ENCODE data around the gene CRIM1. TPM values are rescaled to one million over a fixed set of nuclear protein-coding genes. Genes with fewer than 3 reads are reported as not detected.

The CRIM1 gene
- polyA plus RNA-seq, 2 of the 4 experiments (the other 2 are of a cell fraction): 127 to 208 TPM

DNA sequence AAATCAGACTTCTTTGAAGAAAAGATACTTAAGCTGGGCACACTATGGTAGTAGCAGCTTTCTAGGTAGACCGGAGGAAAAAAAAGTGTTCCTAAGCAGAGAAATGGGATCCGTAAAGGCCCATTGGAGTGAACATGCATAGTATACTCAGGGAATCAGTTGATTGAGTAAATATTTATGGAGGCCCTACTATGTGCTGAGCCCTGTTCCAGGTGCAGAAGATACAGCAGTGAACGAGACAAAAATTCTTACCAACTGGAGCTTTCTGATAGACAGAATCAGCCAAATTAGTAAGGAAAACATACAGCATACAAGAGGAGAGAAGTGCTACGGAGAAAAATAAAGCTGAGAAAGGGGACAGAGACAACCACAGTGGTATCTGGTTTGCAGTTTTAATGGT lies 28.1 kb downstream of the CRIM1 start:
- Histone ChIP-seq H3K4me2 (peak overlapping the region; percentile 11; the same call in 1 of the 3 replicates), H3K4me3 (no peak overlapping the region), H3K9me3 (no peaks in the 10 kb centered on the region), H3K4me1 (peaks cover 100% of the 10 kb centered on the region), H3K27ac (peak overlapping the region; percentile 75 to 77)
- ATAC-seq: no peak
- peak; percentile 56 for FAIRE-seq
- ChIA-PET POLR2A (interaction anchor here (0.9 kb wide), 1 partner anchor 11 kb away, joined by 3 read pairs; no protein-coding TSS in a partner anchor), CTCF (interaction anchor here (1.1 to 2.8 kb wide), 5 partner anchors 10 to 76 kb away, joined by 3 to 13 read pairs (median 6); no protein-coding TSS in a partner anchor)
- TF ChIP-seq FOSB (CRISPR knock-in tag; IDR thresholded peaks at IDR 0.05) (peak; percentile 42; the same call in 1 of the 2 replicates), GATA3 (IDR thresholded peaks at IDR 0.05; ENCODE audit: borderline replicate concordance) (no peak), HOXB5 (CRISPR knock-in tag; IDR thresholded peaks at IDR 0.05) (0 out of 2 replicates have a peak, but pooled peaks have one; percentile 10), MAZ (IDR thresholded peaks at IDR 0.05; ENCODE audit: borderline replicate concordance, low read depth, low read length) (no peak), HOXA7 (CRISPR knock-in tag; IDR thresholded peaks at IDR 0.05) (0 out of 2 replicates have a peak, but pooled peaks have one; percentile 5), ZC3H11A (IDR thresholded peaks at IDR 0.05) (no peak)
- TF ChIP-seq, protein P1, sequence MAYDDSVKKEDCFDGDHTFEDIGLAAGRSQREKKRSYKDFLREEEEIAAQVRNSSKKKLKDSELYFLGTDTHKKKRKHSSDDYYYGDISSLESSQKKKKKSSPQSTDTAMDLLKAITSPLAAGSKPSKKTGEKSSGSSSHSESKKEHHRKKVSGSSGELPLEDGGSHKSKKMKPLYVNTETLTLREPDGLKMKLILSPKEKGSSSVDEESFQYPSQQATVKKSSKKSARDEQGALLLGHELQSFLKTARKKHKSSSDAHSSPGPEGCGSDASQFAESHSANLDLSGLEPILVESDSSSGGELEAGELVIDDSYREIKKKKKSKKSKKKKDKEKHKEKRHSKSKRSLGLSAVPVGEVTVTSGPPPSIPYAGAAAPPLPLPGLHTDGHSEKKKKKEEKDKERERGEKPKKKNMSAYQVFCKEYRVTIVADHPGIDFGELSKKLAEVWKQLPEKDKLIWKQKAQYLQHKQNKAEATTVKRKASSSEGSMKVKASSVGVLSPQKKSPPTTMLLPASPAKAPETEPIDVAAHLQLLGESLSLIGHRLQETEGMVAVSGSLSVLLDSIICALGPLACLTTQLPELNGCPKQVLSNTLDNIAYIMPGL (CRISPR knock-in tag; IDR thresholded peaks at IDR 0.05; ENCODE audit: borderline replicate concordance): 0 out of 2 replicates have a peak, but pooled peaks have one; percentile 41
- DNase-seq (ENCODE audit: low read depth in 1 of 2, low spot score in 1 of 2): no peak
- WGBS (ENCODE audit: missing lambda C conversion rate): 88% methylated on average over 4 of the region's 4 CpGs

DNA sequence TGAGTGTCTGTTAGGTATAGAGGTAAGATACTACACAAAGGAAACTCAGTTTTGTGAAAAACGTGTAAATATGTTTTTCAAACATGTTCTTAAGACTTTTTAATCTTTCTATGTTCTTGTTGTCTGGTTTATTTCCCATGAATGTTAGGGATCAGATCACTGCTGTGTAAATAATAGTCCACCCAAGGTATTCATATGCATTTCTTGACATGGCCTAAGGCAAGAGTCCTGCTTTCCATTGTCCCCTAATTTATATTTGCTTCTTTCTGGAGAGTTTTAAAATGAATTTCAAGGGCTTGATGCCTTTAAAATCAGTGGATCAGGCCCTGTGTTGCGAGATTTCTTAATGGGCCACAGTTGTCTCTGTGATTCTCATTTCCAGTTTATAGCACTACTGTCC lies 28.9 kb downstream of the CRIM1 start:
- H3K27ac ChIP-seq: peak overlapping the region; percentile 75 to 77
- no peaks in the 10 kb centered on the region for H3K9me3 ChIP-seq
- TF ChIP-seq HEYL (CRISPR knock-in tag; IDR thresholded peaks at IDR 0.05) (no peak), CHD4 (IDR thresholded peaks at IDR 0.05; ENCODE audit: borderline replicate concordance) (no peak), BHLHE40 (IDR thresholded peaks at IDR 0.05; ENCODE audit: low read depth, low read length) (no peak), ESRRA (IDR thresholded peaks at IDR 0.05; ENCODE audit: borderline replicate concordance, low read length) (no peak), RNF2 (IDR thresholded peaks at IDR 0.05; ENCODE audit: borderline replicate concordance, low read depth) (no peak)
- TF ChIP-seq, protein P2, sequence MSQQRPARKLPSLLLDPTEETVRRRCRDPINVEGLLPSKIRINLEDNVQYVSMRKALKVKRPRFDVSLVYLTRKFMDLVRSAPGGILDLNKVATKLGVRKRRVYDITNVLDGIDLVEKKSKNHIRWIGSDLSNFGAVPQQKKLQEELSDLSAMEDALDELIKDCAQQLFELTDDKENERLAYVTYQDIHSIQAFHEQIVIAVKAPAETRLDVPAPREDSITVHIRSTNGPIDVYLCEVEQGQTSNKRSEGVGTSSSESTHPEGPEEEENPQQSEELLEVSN (IDR thresholded peaks at IDR 0.05; ENCODE audit: borderline replicate concordance, low read depth): no peak
- POLR2A ChIA-PET: interaction anchor here (0.9 kb wide), 1 partner anchor 12 kb away, joined by 3 read pairs; no protein-coding TSS in a partner anchor
- peak overlapping the region; percentile 11; the same call in 1 of the 3 replicates for H3K4me2 ChIP-seq
- FAIRE-seq: no peak
- no peak overlapping the region for H3K4me3 ChIP-seq
- H3K4me1 ChIP-seq: peaks cover 100% of the 10 kb centered on the region
- CTCF ChIA-PET: interaction anchor here (1.1 to 2.8 kb wide), 3 partner anchors 11 to 20 kb away, joined by 3 to 13 read pairs (median 6); no protein-coding TSS in a partner anchor
- DNase-seq (ENCODE audit: low read depth in 1 of 2, low spot score in 1 of 2): no peak
- WGBS (ENCODE audit: missing lambda C conversion rate): 48% methylated on average over 2 of the region's 2 CpGs
- ATAC-seq: no peak

DNA sequence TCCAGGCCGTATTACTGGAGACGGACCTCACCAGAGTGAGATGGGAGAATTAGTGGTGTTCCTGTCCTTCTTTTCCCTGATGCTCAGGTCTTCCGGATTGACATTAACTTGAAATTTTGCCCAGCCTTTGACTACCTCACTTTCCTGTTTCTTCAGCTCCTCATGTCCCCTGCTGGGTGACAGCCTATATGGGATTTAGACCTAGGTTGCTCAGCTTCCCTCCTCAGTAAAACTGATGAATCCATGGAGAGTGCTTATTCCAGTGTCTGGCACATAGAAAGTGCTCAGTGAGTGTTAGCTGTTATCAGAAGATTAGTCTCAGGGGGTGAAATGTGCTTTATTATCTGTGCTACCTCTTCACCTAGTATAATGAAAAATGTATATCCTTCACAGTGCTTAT lies 30.0 kb downstream of the CRIM1 start:
- DNase-seq (ENCODE audit: low read depth in 1 of 2, low spot score in 1 of 2): no peak
- TF ChIP-seq, protein P3, sequence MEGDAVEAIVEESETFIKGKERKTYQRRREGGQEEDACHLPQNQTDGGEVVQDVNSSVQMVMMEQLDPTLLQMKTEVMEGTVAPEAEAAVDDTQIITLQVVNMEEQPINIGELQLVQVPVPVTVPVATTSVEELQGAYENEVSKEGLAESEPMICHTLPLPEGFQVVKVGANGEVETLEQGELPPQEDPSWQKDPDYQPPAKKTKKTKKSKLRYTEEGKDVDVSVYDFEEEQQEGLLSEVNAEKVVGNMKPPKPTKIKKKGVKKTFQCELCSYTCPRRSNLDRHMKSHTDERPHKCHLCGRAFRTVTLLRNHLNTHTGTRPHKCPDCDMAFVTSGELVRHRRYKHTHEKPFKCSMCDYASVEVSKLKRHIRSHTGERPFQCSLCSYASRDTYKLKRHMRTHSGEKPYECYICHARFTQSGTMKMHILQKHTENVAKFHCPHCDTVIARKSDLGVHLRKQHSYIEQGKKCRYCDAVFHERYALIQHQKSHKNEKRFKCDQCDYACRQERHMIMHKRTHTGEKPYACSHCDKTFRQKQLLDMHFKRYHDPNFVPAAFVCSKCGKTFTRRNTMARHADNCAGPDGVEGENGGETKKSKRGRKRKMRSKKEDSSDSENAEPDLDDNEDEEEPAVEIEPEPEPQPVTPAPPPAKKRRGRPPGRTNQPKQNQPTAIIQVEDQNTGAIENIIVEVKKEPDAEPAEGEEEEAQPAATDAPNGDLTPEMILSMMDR (IDR thresholded peaks at IDR 0.05): no peak
- TF ChIP-seq EP300 (IDR thresholded peaks at IDR 0.05): no peak
- no peak for TF ChIP-seq RCOR1 (IDR thresholded peaks at IDR 0.05; ENCODE audit: low read depth, low read length)
- TF ChIP-seq KDM1A (IDR thresholded peaks at IDR 0.05; ENCODE audit: low read depth): no peak
- TF ChIP-seq NFE2L2 (conservative IDR thresholded peaks at IDR 0.05; ENCODE audit: low read length): no peak
- TF ChIP-seq RAD21 (conservative IDR thresholded peaks at IDR 0.05 in 1 of 2, IDR thresholded peaks at IDR 0.05 in 1 of 2): no peak
- no peak for TF ChIP-seq EHMT2 (IDR thresholded peaks at IDR 0.05; ENCODE audit: low read depth)
- peak overlapping the region; percentile 37 to 72; a peak in 5 of 6 replicates for H3K27ac ChIP-seq
- H3K9me3 ChIP-seq: no peaks in the 10 kb centered on the region
- peaks cover 100% of the 10 kb centered on the region for H3K4me1 ChIP-seq
- ChIA-PET POLR2A (no interaction called here), CTCF (interaction anchor here (1.5 kb wide), 1 partner anchor 9 kb away, joined by 7 read pairs; no protein-coding TSS in a partner anchor)
- H3K4me2 ChIP-seq: peak overlapping the region; percentile 62
- peak; percentile 18 for FAIRE-seq
- H3K4me3 ChIP-seq: no peak overlapping the region
- ATAC-seq: no peak
- 83% methylated on average over 3 of the region's 3 CpGs for WGBS (ENCODE audit: missing lambda C conversion rate)
